ENCODE results near the gene MAN1C1.

MAN1C1 gene

GRCh38 chr1:25711555-25712298 lies 95.1 kb downstream of the MAN1C1 start:
- peak; percentile 30 for DNase-seq (ENCODE audit: low read depth)
- no peak for TF ChIP-seq CTCF (IDR thresholded peaks at IDR 0.05; ENCODE audit: insufficient read depth, low read depth, low read length, missing control alignments)
- no peak overlapping the region for H3K4me3 ChIP-seq (ENCODE audit: low read depth, low read length)

- no peak overlapping the region for H3K4me3 ChIP-seq (ENCODE audit: low read depth, low read length)
- TF ChIP-seq CTCF (IDR thresholded peaks at IDR 0.05; ENCODE audit: insufficient read depth, low read depth, low read length, missing control alignments), result no peak
- no peak for DNase-seq (ENCODE audit: low read depth)
Observed at GRCh38 chr1:25712299-25712970, 95.8 kb downstream of the MAN1C1 start.

- no peak for TF ChIP-seq CTCF (IDR thresholded peaks at IDR 0.05; ENCODE audit: insufficient read depth, low read depth, low read length, missing control alignments)
- H3K4me3 ChIP-seq (ENCODE audit: low read depth, low read length), result no peak overlapping the region
- no peak for DNase-seq (ENCODE audit: low read depth)
Observed at GRCh38 chr1:25713961-25714360, 97.4 kb downstream of the MAN1C1 start.

GRCh38 chr1:25714372-25714931 lies 97.9 kb downstream of the MAN1C1 start:
- no peak for DNase-seq (ENCODE audit: low read depth)
- no peak overlapping the region for H3K4me3 ChIP-seq (ENCODE audit: low read depth, low read length)
- no peak for TF ChIP-seq CTCF (IDR thresholded peaks at IDR 0.05; ENCODE audit: insufficient read depth, low read depth, low read length, missing control alignments)

GRCh38 chr1:25715888-25716287 lies 99.3 kb downstream of the MAN1C1 start:
- DNase-seq (ENCODE audit: low read depth), result no peak
- no peak overlapping the region for H3K4me3 ChIP-seq (ENCODE audit: low read depth, low read length)
- no peak for TF ChIP-seq CTCF (IDR thresholded peaks at IDR 0.05; ENCODE audit: insufficient read depth, low read depth, low read length, missing control alignments)

- no peak for DNase-seq (ENCODE audit: low read depth)
- no peak for TF ChIP-seq CTCF (IDR thresholded peaks at IDR 0.05; ENCODE audit: insufficient read depth, low read depth, low read length, missing control alignments)
- H3K4me3 ChIP-seq (ENCODE audit: low read depth, low read length), result no peak overlapping the region
Observed at GRCh38 chr1:25716320-25716719, 99.7 kb downstream of the MAN1C1 start.

Measured in GM12865 (cell line).